ENCODE measurements around the gene NUBPL. TPM values are rescaled to one million over a fixed set of nuclear protein-coding genes. Genes with fewer than 3 reads are reported as not detected.

Gene NUBPL
- total and polyA plus RNA-seq, 2 experiments from 2014 or later: 22.9 to 30.8 TPM

- DNase-seq (ENCODE audit: low read depth in 1 of 2, low spot score in 1 of 2): peak; percentile 3 to 14
- Histone ChIP-seq H3K27me3 (no peaks in the 10 kb centered on the region), H3K36me3 (no peaks in the 10 kb centered on the region), H3K27ac (peak overlapping the region; percentile 43), H3K4me3 (no peak overlapping the region), H3K4me1 (ENCODE audit: low read depth) (peaks cover 12% of the 10 kb centered on the region), H3K9me3 (ENCODE audit: low read depth) (no peaks in the 10 kb centered on the region)
- no peak for TF ChIP-seq CTCF (IDR thresholded peaks at IDR 0.05; ENCODE audit: low read depth, low read length)
Observed at GRCh38 chr14:31893221-31893757, 332.1 kb downstream of the NUBPL start.

- H3K4me1 ChIP-seq (ENCODE audit: low read depth): peaks cover 12% of the 10 kb centered on the region
- no peak for DNase-seq (ENCODE audit: low read depth in 1 of 2, low spot score in 1 of 2)
- H3K9me3 ChIP-seq (ENCODE audit: low read depth): no peaks in the 10 kb centered on the region
- no peaks in the 10 kb centered on the region for H3K27me3 ChIP-seq
- no peaks in the 10 kb centered on the region for H3K36me3 ChIP-seq
- no peak for TF ChIP-seq CTCF (IDR thresholded peaks at IDR 0.05; ENCODE audit: low read depth, low read length)
- H3K4me3 ChIP-seq: no peak overlapping the region
- no peak overlapping the region for H3K27ac ChIP-seq
Observed at GRCh38 chr14:31894351-31894750, 333.1 kb downstream of the NUBPL start.

- no peak overlapping the region for H3K27ac ChIP-seq
Observed at GRCh38 chr14:31895206-31895605, 334.0 kb downstream of the NUBPL start.

GRCh38 chr14:31895646-31896045 is 334.4 kb downstream of the NUBPL start:
- Histone ChIP-seq H3K36me3 (no peaks in the 10 kb centered on the region), H3K9me3 (ENCODE audit: low read depth) (no peaks in the 10 kb centered on the region), H3K4me3 (no peak overlapping the region), H3K4me1 (ENCODE audit: low read depth) (peaks cover 12% of the 10 kb centered on the region), H3K27me3 (no peaks in the 10 kb centered on the region), H3K27ac (no peak overlapping the region)
- DNase-seq (ENCODE audit: low read depth in 1 of 2, low spot score in 1 of 2): peak in 1 of 2 donors; percentile 18
- no peak for TF ChIP-seq CTCF (IDR thresholded peaks at IDR 0.05; ENCODE audit: low read depth, low read length)

More at GRCh38 chr14:31895206-31895605, 334.0 kb downstream of the NUBPL start:
- Histone ChIP-seq H3K36me3 (no peaks in the 10 kb centered on the region), H3K9me3 (ENCODE audit: low read depth) (no peaks in the 10 kb centered on the region), H3K4me1 (ENCODE audit: low read depth) (peaks cover 12% of the 10 kb centered on the region), H3K4me3 (no peak overlapping the region), H3K27me3 (no peaks in the 10 kb centered on the region)
- no peak for TF ChIP-seq CTCF (IDR thresholded peaks at IDR 0.05; ENCODE audit: low read depth, low read length)
- DNase-seq (ENCODE audit: low read depth in 1 of 2, low spot score in 1 of 2): peak in 1 of 2 donors; percentile 79

GRCh38 chr14:31897581-31898186 is 336.5 kb downstream of the NUBPL start:
- peak; percentile 38 to 66 for DNase-seq (ENCODE audit: low read depth in 1 of 2, low spot score in 1 of 2)
- Histone ChIP-seq H3K36me3 (no peaks in the 10 kb centered on the region), H3K9me3 (ENCODE audit: low read depth) (no peaks in the 10 kb centered on the region), H3K27ac (no peak overlapping the region), H3K4me1 (ENCODE audit: low read depth) (peaks cover 12% of the 10 kb centered on the region), H3K27me3 (no peaks in the 10 kb centered on the region), H3K4me3 (no peak overlapping the region)
- TF ChIP-seq CTCF (IDR thresholded peaks at IDR 0.05; ENCODE audit: low read depth, low read length): no peak
